HepG2 (cell line): ENCODE results near the gene CSTF1. TPM values are rescaled to one million over a fixed set of nuclear protein-coding genes. Genes with fewer than 3 reads are reported as not detected.

Experiments
- FOXP1 ChIP-seq, 2 experiments: fragments of 450-650 bp in 1 of 2; IDR thresholded peaks; 2 replicates each; pipeline ENCODE4 v1.6.1; 2017 to 2018; ENCODE audit warnings: antibody characterized with exemption in 1 of 2
- GATAD1 ChIP-seq: IDR thresholded peaks from 2 replicates; pipeline ENCODE4 v1.6.1; 2016; ENCODE audit warnings: missing genetic modification reagents, missing compliant biosample characterization
- IKZF4 ChIP-seq: sonication (generic); formaldehyde crosslinking; IDR thresholded peaks from 2 replicates; pipeline ENCODE4 v1.5.1; 2020; ENCODE audit warnings: borderline replicate concordance, mild to moderate bottlenecking, low read depth, missing genetic modification reagents; ENCODE audit errors: not compliant biosample characterization
- LCORL ChIP-seq, 2 experiments: fragments of 450-650 bp in 1 of 2; sonication (generic) in 1 of 2; formaldehyde crosslinking in 1 of 2; IDR thresholded peaks; 2 replicates each; pipeline versions ENCODE4 v1.5.0 to v1.6.1; 2017 to 2020; ENCODE audit warnings: antibody characterized with exemption in 1 of 2, missing genetic modification reagents in 1 of 2
- MAFK ChIP-seq, 2 experiments: IDR thresholded peaks in 1 of 2; conservative IDR thresholded peaks in 1 of 2; 2 replicates each; pipeline ENCODE4 v1.6.1; 2011; ENCODE audit warnings: improper control_type of control experiment in 2 of 2, low read length in 2 of 2
- MIER2 ChIP-seq: IDR thresholded peaks from 2 replicates; pipeline ENCODE4 v1.6.1; 2016; ENCODE audit warnings: missing biosample characterization, missing genetic modification reagents
- NBN ChIP-seq: fragments of 450-650 bp; conservative IDR thresholded peaks from 2 replicates; pipeline ENCODE4 v1.6.1; 2017
- NCOA5 ChIP-seq: sonication (generic); formaldehyde crosslinking; IDR thresholded peaks from 2 replicates; pipeline ENCODE4 v1.4.0; 2020; ENCODE audit warnings: missing genetic modification reagents
- NR2F1 ChIP-seq, 2 experiments: fragments of 450-650 bp in 1 of 2; formaldehyde crosslinking in 1 of 2; IDR thresholded peaks; 2 replicates each; pipeline versions ENCODE4 v1.5.0 to v1.6.1; 2016 to 2020; ENCODE audit warnings: mild to moderate bottlenecking in 1 of 2, missing compliant biosample characterization in 1 of 2, missing genetic modification reagents in 1 of 2, moderate library complexity in 1 of 2
- TGIF2 ChIP-seq: IDR thresholded peaks from 2 replicates; pipeline ENCODE4 v1.6.1; 2016; ENCODE audit warnings: control low read depth, missing compliant biosample characterization
- ZNF143 ChIP-seq: sonication (generic); formaldehyde crosslinking; IDR thresholded peaks from 2 replicates; pipeline ENCODE4 v1.4.0; 2020; ENCODE audit warnings: missing genetic modification reagents
- ZNF207 ChIP-seq: fragments of 450-650 bp; IDR thresholded peaks from 2 replicates; pipeline ENCODE4 v1.6.1; 2016; ENCODE audit warnings: antibody characterized with exemption, borderline replicate concordance
- polyA plus RNA-seq, 8 experiments: library from polyadenylated mRNA; depleted of rRNA in 3 of 8; stranded (reverse) in 7 of 8; unstranded in 1 of 8; fragments of >200 nt; fragmentation: Illumina TruSeq in 4 of 8; extraction: Trizol in 4 of 8; gene quantifications; 2 replicates each; pipeline versions ENCODE4 v1.2.1 to v1.2.3, GENCODE V29; 2011 to 2016; ENCODE audit warnings: low read depth in 4 of 8, missing spikeins in 1 of 8, mixed read lengths in 1 of 8; ENCODE audit not compliant: insufficient read depth in 1 of 8
- total RNA-seq, 5 experiments: library from RNA; depleted of rRNA; stranded (reverse); fragments of >200 nt; fragmentation: Illumina TruSeq; extraction: Trizol; gene quantifications; 2 replicates each; pipeline ENCODE4 v1.2.3, GENCODE V29; 2016; ENCODE audit warnings: low read depth in 1 of 5
- TF ChIP-seq, protein P1 (sequence below), 2 experiments: fragments of 450-650 bp in 1 of 2; sonication (generic) in 1 of 2; formaldehyde crosslinking; IDR thresholded peaks; 2 replicates each; pipeline versions ENCODE4 v1.5.0 to v1.8.0; 2020 to 2022; ENCODE audit warnings: mild to moderate bottlenecking in 1 of 2, missing genetic modification reagents in 1 of 2
- TF ChIP-seq, protein P2 (sequence below): conservative IDR thresholded peaks from 2 replicates; pipeline ENCODE4 v1.6.1; 2018; ENCODE audit warnings: missing genetic modification reagents
- TF ChIP-seq, protein P3 (sequence below): sonication (generic); formaldehyde crosslinking; IDR thresholded peaks from 2 replicates; pipeline ENCODE4 v1.9.0; 2022; ENCODE audit warnings: low read depth, missing genetic modification reagents
- TF ChIP-seq, protein P4 (sequence below): sonication (generic); formaldehyde crosslinking; conservative IDR thresholded peaks from 2 replicates; pipeline ENCODE4 v1.4.0; 2020; ENCODE audit warnings: missing genetic modification reagents
- TF ChIP-seq, protein P5 (sequence below): sonication (generic); formaldehyde crosslinking; IDR thresholded peaks from 2 replicates; pipeline ENCODE4 v1.5.1; 2020; ENCODE audit warnings: mild to moderate bottlenecking, missing genetic modification reagents, moderate library complexity

Gene CSTF1
- total and polyA plus RNA-seq, 2 of the 13 experiments (the other 11 are each of a cell fraction or from before 2014, with no cell fraction given) = 70.9 to 100 TPM

DNA sequence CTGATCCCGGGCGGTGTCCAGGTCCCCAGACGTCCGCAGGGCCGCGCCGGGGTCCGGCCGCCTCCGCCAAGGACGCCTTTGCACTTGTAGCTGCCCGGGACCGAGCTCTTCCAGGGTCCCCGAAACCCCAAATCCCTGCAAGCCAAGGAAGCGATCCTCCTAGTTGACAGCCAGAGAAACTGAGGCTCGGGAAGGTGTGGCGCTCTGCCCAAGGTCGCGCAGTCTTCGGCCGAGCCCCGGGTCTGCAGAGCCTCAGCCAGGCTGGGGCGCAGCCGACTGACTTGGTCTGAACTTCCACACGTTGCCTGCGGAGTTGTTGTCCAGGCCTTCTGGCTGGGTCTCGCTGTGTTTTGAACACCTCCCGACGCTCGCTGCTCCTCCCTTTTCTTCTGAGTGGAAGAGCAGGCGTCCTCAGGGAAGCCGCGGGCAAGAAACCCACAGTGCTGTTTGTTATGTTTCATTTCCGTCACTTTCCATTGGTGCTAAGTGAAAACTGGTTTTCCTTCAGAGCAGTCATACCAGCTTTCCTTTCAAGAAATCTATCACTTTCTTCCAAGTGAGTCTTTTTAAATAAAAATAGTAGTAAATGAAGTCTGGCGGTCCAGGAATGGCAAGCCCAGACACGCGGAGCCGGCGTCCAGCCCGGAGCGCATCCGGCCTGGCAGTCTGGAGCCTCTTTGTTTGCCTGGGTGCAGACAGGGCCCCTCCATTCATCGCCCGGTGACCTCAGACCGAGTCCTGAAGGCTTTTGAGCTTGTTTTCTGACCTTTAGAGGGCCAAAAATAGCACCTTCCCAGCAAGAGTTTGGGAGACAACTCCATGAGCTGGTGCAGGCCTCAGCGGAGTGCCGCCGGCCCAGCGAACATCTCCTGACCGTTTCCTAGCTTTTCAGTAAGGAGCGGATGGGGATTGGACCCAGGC, 33.0 kb upstream of the CSTF1 start (continued):
- no peak; the same call in 1 of the 2 replicates for TF ChIP-seq ZNF143 (CRISPR knock-in tag)
- TF ChIP-seq GATAD1 (CRISPR knock-in tag) = no peak
- TF ChIP-seq, protein P1, sequence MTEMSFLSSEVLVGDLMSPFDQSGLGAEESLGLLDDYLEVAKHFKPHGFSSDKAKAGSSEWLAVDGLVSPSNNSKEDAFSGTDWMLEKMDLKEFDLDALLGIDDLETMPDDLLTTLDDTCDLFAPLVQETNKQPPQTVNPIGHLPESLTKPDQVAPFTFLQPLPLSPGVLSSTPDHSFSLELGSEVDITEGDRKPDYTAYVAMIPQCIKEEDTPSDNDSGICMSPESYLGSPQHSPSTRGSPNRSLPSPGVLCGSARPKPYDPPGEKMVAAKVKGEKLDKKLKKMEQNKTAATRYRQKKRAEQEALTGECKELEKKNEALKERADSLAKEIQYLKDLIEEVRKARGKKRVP (CRISPR knock-in tag; IDR thresholded peaks at IDR 0.05) = no peak
- no peak for TF ChIP-seq NCOA5 (CRISPR knock-in tag)
- TF ChIP-seq, protein P2, sequence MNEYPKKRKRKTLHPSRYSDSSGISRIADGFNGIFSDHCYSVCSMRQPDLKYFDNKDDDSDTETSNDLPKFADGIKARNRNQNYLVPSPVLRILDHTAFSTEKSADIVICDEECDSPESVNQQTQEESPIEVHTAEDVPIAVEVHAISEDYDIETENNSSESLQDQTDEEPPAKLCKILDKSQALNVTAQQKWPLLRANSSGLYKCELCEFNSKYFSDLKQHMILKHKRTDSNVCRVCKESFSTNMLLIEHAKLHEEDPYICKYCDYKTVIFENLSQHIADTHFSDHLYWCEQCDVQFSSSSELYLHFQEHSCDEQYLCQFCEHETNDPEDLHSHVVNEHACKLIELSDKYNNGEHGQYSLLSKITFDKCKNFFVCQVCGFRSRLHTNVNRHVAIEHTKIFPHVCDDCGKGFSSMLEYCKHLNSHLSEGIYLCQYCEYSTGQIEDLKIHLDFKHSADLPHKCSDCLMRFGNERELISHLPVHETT (CRISPR knock-in tag) = no peak
- TF ChIP-seq NBN = no peak
- TF ChIP-seq TGIF2 = peak; percentile 49
- no peak for TF ChIP-seq LCORL (IDR thresholded peaks at IDR 0.05)
- no peak for TF ChIP-seq LCORL (CRISPR knock-in tag; IDR thresholded peaks at IDR 0.05)
- TF ChIP-seq, protein P3, sequence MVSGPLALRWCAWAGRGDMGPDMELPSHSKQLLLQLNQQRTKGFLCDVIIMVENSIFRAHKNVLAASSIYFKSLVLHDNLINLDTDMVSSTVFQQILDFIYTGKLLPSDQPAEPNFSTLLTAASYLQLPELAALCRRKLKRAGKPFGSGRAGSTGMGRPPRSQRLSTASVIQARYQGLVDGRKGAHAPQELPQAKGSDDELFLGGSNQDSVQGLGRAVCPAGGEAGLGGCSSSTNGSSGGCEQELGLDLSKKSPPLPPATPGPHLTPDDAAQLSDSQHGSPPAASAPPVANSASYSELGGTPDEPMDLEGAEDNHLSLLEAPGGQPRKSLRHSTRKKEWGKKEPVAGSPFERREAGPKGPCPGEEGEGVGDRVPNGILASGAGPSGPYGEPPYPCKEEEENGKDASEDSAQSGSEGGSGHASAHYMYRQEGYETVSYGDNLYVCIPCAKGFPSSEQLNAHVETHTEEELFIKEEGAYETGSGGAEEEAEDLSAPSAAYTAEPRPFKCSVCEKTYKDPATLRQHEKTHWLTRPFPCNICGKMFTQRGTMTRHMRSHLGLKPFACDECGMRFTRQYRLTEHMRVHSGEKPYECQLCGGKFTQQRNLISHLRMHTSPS = no peak
- TF ChIP-seq ZNF207 = no peak
- no peak for TF ChIP-seq MAFK (conservative IDR thresholded peaks at IDR 0.05 in 1 of 2, IDR thresholded peaks at IDR 0.05 in 1 of 2; ENCODE audit: low read length in 2 of 2)
- TF ChIP-seq, protein P4, sequence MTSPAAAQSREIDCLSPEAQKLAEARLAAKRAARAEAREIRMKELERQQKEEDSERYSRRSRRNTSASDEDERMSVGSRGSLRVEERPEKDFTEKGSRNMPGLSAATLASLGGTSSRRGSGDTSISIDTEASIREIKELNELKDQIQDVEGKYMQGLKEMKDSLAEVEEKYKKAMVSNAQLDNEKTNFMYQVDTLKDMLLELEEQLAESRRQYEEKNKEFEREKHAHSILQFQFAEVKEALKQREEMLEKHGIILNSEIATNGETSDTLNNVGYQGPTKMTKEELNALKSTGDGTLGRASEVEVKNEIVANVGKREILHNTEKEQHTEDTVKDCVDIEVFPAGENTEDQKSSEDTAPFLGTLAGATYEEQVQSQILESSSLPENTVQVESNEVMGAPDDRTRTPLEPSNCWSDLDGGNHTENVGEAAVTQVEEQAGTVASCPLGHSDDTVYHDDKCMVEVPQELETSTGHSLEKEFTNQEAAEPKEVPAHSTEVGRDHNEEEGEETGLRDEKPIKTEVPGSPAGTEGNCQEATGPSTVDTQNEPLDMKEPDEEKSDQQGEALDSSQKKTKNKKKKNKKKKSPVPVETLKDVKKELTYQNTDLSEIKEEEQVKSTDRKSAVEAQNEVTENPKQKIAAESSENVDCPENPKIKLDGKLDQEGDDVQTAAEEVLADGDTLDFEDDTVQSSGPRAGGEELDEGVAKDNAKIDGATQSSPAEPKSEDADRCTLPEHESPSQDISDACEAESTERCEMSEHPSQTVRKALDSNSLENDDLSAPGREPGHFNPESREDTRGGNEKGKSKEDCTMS = no peak
- TF ChIP-seq MIER2 (CRISPR knock-in tag) = no peak
- TF ChIP-seq IKZF4 = peak; percentile 19
- TF ChIP-seq, protein P5, sequence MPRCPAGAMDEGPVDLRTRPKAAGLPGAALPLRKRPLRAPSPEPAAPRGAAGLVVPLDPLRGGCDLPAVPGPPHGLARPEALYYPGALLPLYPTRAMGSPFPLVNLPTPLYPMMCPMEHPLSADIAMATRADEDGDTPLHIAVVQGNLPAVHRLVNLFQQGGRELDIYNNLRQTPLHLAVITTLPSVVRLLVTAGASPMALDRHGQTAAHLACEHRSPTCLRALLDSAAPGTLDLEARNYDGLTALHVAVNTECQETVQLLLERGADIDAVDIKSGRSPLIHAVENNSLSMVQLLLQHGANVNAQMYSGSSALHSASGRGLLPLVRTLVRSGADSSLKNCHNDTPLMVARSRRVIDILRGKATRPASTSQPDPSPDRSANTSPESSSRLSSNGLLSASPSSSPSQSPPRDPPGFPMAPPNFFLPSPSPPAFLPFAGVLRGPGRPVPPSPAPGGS = peak; percentile 30; the same call in 1 of the 2 replicates
- TF ChIP-seq FOXP1 (IDR thresholded peaks at IDR 0.05) = no peak
- no peak for TF ChIP-seq FOXP1 (CRISPR knock-in tag; IDR thresholded peaks at IDR 0.05)
- TF ChIP-seq NR2F1 (CRISPR knock-in tag; IDR thresholded peaks at IDR 0.05) = peak in 1 of 2 experiments; percentile 8; a peak in 2 of 4 replicates
